Hepatocyte (in vitro differentiated cells): ENCODE results near the gene NFIA. TPM values are rescaled to one million over a fixed set of nuclear protein-coding genes. Genes with fewer than 3 reads are reported as not detected.
A peak's percentile ranks its signal among the peaks of the same experiment; 100 is the strongest.

Experiments
- DNase-seq: peaks from one replicate; pipeline ENCODE4 v3.0.0-alpha.2; 2016; ENCODE audit warnings: low spot score
- H2AFZ ChIP-seq: fragments of 200-600 bp; sonication (generic); 2 replicates; pipeline ENCODE4 v1.6.0; 2016; ENCODE audit warnings: antibody characterized with exemption, mild to moderate bottlenecking
- H3K27ac ChIP-seq: fragments of 200-600 bp; sonication (generic); 2 replicates; pipeline ENCODE4 v1.5.1; 2016; ENCODE audit warnings: mild to moderate bottlenecking
- H3K27me3 ChIP-seq: fragments of 200-600 bp; sonication (generic); 2 replicates; pipeline ENCODE4 v1.6.1; 2016
- H3K36me3 ChIP-seq: fragments of 200-600 bp; sonication (generic); replicated peaks from 2 replicates; pipeline ENCODE4 v1.5.1; 2016; ENCODE audit warnings: low read depth; ENCODE audit not compliant: insufficient read depth
- H3K4me1 ChIP-seq: fragments of 200-600 bp; sonication (generic); 2 replicates; pipeline ENCODE4 v1.5.1; 2016; ENCODE audit warnings: mild to moderate bottlenecking, moderate library complexity; ENCODE audit not compliant: insufficient read depth
- H3K4me2 ChIP-seq: fragments of 200-600 bp; sonication (generic); 2 replicates; pipeline ENCODE4 v1.6.0; 2016
- H3K4me3 ChIP-seq: fragments of 200-600 bp; sonication (generic); 2 replicates; pipeline ENCODE4 v1.5.1; 2016; ENCODE audit warnings: mild to moderate bottlenecking
- H3K79me2 ChIP-seq: fragments of 200-600 bp; sonication (generic); 2 replicates; pipeline ENCODE4 v1.6.0; 2017; ENCODE audit warnings: mild to moderate bottlenecking
- H3K9me2 ChIP-seq: fragments of 200-600 bp; sonication (generic); replicated peaks from 2 replicates; pipeline ENCODE4 v1.6.0; 2017; ENCODE audit warnings: mild to moderate bottlenecking; ENCODE audit not compliant: insufficient read depth
- H3K9me3 ChIP-seq: fragments of 200-600 bp; sonication (generic); 2 replicates; pipeline ENCODE4 v1.5.1; 2016; ENCODE audit warnings: low read depth, mild to moderate bottlenecking
- H4K20me1 ChIP-seq: fragments of 200-600 bp; sonication (generic); 2 replicates; pipeline ENCODE4 v1.6.0; 2016; ENCODE audit warnings: mild to moderate bottlenecking; ENCODE audit not compliant: insufficient read depth, poor library complexity, severe bottlenecking
- EZH2 ChIP-seq: fragments of 200-600 bp; sonication (generic); IDR thresholded peaks from 2 replicates; pipeline ENCODE4 v1.6.1; 2016; ENCODE audit warnings: antibody characterized with exemption, mild to moderate bottlenecking, borderline replicate concordance
- EZH2phosphoT487 ChIP-seq: fragments of 200-600 bp; sonication (generic); IDR thresholded peaks from one replicate; pipeline ENCODE4 v1.6.1; 2018; ENCODE audit warnings: antibody characterized with exemption, mild to moderate bottlenecking, low read depth, moderate library complexity; ENCODE audit not compliant: unreplicated experiment, severe bottlenecking
- WGBS: methylation state at CpG from one replicate; pipeline ENCODE4 v1.1.6; 2016; ENCODE audit warnings: low lambda C conversion rate; ENCODE audit errors: missing lambda C conversion rate; 5-methylcytosine and 5-hydroxymethylcytosine counted together
- polyA plus RNA-seq: library from polyadenylated mRNA; unstranded; fragments of >200 nt; fragmentation: Nextera tagmentation; extraction: Ambion mirVana; gene quantifications from 2 replicates; pipeline ENCODE4 v1.2.1, GENCODE V29; 2016
- total RNA-seq: library from RNA; depleted of rRNA; stranded (reverse); fragments of >200 nt; gene quantifications from 2 replicates; pipeline ENCODE4 v1.2.3, GENCODE V29; 2014
- TF ChIP-seq, protein P1 (sequence below): fragments of 200-600 bp; sonication (generic); IDR thresholded peaks from 2 replicates; pipeline ENCODE4 v1.5.1; 2016; ENCODE audit warnings: antibody characterized with exemption, mild to moderate bottlenecking; ENCODE audit not compliant: poor library complexity

The NFIA gene
- total and polyA plus RNA-seq, 2 experiments from 2014 or later, result 15.1 to 18.2 TPM

DNA sequence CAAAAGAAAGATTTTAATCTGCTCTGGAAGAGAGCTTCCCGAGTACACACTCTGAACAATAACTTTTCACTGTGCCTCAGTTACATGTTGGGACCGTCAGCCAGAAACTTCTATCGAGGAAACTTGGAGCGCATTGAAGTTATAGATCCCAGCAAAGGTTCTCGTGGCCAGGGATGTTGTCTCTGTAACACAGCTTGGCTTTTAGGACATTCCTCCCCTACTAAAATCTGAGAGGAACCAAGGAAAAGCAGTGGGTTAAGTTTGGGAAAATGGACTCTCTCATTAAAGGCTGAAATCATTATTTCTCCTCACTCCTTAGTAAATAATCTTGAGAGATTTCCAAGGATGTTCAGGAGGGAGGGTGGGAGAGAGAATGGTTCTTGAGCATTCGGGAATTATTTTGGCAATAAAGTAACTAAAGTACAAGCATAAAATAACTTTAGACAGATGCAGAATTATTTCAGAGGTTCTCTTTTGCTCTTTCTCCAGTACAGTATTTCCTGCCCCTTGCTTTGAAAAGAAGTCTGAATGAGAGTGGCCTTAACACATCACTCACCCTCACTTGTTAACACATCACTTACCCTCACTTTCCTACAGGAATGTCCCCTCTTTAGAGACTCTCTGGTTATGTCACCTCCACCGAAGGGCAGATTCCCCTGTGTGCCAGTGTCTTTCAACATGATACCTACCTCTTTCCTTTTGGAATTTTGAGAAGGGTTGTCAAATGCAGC lies 1.8 kb upstream of the NFIA start:
- no peak for DNase-seq
- Histone ChIP-seq H3K79me2 (peaks cover 25% of the 10 kb centered on the region), H3K27me3 (no peaks in the 10 kb centered on the region), H3K27ac (peak overlapping the region; percentile 84), H3K9me3 (no peaks in the 10 kb centered on the region), H3K9me2 (no peaks in the 10 kb centered on the region), H2AFZ (no peak overlapping the region), H3K4me1 (peaks cover 28% of the 10 kb centered on the region), H3K4me2 (peak overlapping the region; percentile 77), H3K4me3 (peak overlapping the region; percentile 63), H4K20me1 (no peaks in the 10 kb centered on the region), H3K36me3 (no peaks in the 10 kb centered on the region)
- WGBS, result 10% methylated on average over 7 of the region's 7 CpGs
- TF ChIP-seq EZH2 (no peak), EZH2phosphoT487 (no peak)
- TF ChIP-seq, protein P1, sequence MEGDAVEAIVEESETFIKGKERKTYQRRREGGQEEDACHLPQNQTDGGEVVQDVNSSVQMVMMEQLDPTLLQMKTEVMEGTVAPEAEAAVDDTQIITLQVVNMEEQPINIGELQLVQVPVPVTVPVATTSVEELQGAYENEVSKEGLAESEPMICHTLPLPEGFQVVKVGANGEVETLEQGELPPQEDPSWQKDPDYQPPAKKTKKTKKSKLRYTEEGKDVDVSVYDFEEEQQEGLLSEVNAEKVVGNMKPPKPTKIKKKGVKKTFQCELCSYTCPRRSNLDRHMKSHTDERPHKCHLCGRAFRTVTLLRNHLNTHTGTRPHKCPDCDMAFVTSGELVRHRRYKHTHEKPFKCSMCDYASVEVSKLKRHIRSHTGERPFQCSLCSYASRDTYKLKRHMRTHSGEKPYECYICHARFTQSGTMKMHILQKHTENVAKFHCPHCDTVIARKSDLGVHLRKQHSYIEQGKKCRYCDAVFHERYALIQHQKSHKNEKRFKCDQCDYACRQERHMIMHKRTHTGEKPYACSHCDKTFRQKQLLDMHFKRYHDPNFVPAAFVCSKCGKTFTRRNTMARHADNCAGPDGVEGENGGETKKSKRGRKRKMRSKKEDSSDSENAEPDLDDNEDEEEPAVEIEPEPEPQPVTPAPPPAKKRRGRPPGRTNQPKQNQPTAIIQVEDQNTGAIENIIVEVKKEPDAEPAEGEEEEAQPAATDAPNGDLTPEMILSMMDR, result no peak

DNA sequence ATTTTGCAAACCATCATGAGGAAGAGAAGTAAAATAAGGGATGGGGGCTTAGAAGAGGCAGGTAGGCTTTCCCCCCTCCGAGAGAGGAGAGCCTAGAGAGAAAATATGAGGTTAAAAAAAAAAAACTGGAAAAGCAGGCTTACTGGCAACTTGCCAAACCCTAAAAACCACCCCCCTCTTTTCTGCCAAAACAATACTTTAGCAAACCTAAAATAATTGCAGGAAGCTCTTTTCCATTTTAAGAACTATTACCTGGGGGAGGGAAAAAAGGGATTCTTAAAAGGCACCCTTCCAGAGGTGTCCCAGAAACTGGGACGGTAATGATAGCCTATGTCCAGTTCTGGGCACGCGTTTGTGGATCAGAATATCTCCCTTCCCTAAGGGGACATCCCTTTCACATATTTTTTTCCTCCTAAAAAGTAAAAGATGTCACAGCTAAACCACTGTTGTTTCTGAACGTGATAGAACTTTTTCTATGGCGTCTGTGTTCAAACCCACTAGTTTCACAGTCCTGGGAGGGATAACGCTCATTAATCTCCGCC lies 1.1 kb upstream of the NFIA start:
- H3K9me2 ChIP-seq, result no peaks in the 10 kb centered on the region
- peak overlapping the region; percentile 63 for H3K4me3 ChIP-seq
- H2AFZ ChIP-seq, result peak overlapping the region; percentile 45
- WGBS, result 6% methylated on average over 8 of the region's 8 CpGs
- peaks cover 31% of the 10 kb centered on the region for H3K79me2 ChIP-seq
- H3K27ac ChIP-seq, result peak overlapping the region; percentile 84
- H3K36me3 ChIP-seq, result no peaks in the 10 kb centered on the region
- peaks cover 28% of the 10 kb centered on the region for H3K4me1 ChIP-seq
- TF ChIP-seq EZH2 (peak; percentile 57), EZH2phosphoT487 (no peak)
- H3K27me3 ChIP-seq, result no peaks in the 10 kb centered on the region
- no peaks in the 10 kb centered on the region for H4K20me1 ChIP-seq
- H3K4me2 ChIP-seq, result peak overlapping the region; percentile 77
- peak; percentile 5 for DNase-seq
- no peaks in the 10 kb centered on the region for H3K9me3 ChIP-seq

DNA sequence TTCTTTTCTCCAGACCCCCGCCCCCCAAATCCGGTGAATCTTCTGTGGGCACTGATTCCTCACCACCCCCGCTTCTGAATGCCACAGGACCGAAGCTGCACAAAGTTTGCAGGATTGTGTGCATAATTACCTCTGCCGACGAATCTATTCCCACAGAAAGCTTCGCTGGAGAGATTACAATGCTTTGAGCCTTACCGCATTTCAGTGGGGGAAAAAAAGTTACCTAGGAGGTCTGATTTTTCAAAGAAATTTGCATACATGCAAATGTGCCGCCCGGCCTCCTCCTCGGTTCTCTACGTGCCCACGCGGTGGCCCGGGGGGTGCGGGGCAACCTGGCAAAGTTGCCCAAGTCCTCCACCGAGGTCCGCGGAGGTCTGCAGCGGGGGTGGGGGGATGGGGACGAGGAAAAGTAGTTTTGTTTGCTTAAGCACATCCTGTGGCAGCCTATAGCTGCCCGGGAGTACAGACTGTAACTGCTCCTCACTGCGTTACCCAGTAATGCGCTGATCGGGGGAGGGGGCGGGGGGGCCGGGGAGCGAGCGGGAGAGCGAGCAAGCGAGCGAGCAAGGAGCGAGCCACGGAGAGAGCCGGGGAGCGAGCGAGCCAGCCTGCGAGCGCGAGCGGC lies 563 bp upstream of the NFIA start:
- Histone ChIP-seq H3K9me3 (no peaks in the 10 kb centered on the region), H3K27me3 (no peaks in the 10 kb centered on the region), H3K27ac (peak overlapping the region; percentile 84), H3K79me2 (peaks cover 37% of the 10 kb centered on the region), H3K4me2 (peak overlapping the region; percentile 77), H4K20me1 (no peaks in the 10 kb centered on the region), H3K4me3 (peak overlapping the region; percentile 63), H3K36me3 (no peaks in the 10 kb centered on the region), H3K4me1 (peaks cover 28% of the 10 kb centered on the region), H2AFZ (peak overlapping the region; percentile 45), H3K9me2 (no peaks in the 10 kb centered on the region)
- WGBS, result 0% methylated on average over 21 of the region's 41 CpGs
- DNase-seq, result peak; percentile 61
- TF ChIP-seq, protein P1, result no peak
- TF ChIP-seq EZH2phosphoT487 (no peak), EZH2 (no peak)
